H1 (cell line): ENCODE results near the gene POLE4. TPM values are rescaled to one million over a fixed set of nuclear protein-coding genes. Genes with fewer than 3 reads are reported as not detected.

Experiments
- GTF2F1 ChIP-seq: IDR thresholded peaks from 2 replicates; pipeline ENCODE4 v1.6.1; 2012; ENCODE audit warnings: low read depth, low read length, improper control_type of control experiment, borderline replicate concordance
- KDM5A ChIP-seq: fragments of 200-600 bp; IDR thresholded peaks from 2 replicates; pipeline ENCODE4 v1.7.1; 2012; ENCODE audit warnings: mild to moderate bottlenecking, low read length, inconsistent platforms, mixed read lengths
- NRF1 ChIP-seq: IDR thresholded peaks from 2 replicates; pipeline ENCODE4 v1.6.1; 2011; ENCODE audit warnings: mild to moderate bottlenecking, low read depth, low read length, improper control_type of control experiment
- RBBP5 ChIP-seq: IDR thresholded peaks from 2 replicates; pipeline ENCODE4 v1.7.1; 2012; ENCODE audit warnings: low read depth, mild to moderate bottlenecking, inconsistent platforms, low read length, moderate library complexity, borderline replicate concordance
- RXRA ChIP-seq: IDR thresholded peaks from 2 replicates; pipeline ENCODE4 v1.6.1; 2011; ENCODE audit warnings: low read depth, mild to moderate bottlenecking, low read length, moderate library complexity; ENCODE audit not compliant: insufficient read depth
- SP2 ChIP-seq: IDR thresholded peaks from 2 replicates; pipeline ENCODE4 v1.6.1; 2012; ENCODE audit warnings: mild to moderate bottlenecking, low read length, inconsistent platforms
- YY1 ChIP-seq: IDR thresholded peaks from 2 replicates; pipeline ENCODE4 v1.6.1; 2011; ENCODE audit warnings: low read depth, mild to moderate bottlenecking, low read length
- polyA plus RNA-seq, 7 experiments: library from polyadenylated mRNA; depleted of rRNA in 3 of 7; stranded (reverse) in 5 of 7; unstranded in 2 of 7; fragments of >200 nt in 5 of 7; fragments of 200-250 nt in 2 of 7; gene quantifications; 1 replicate in 5 of 7; 2 replicates in 1 of 7; 4 replicates in 1 of 7; pipeline versions ENCODE4 v1.2.1 to v1.2.3, GENCODE V29; 2011 to 2013; ENCODE audit warnings: missing spikeins in 2 of 7, mixed read lengths in 2 of 7
- total RNA-seq: library from RNA; stranded (reverse); fragmentation: NEBNext Ultra II Directional; extraction: Animal tissue kit (Norgen Biotek cat#: 25700); gene quantifications from 2 replicates; pipeline ENCODE4 v1.2.1, GENCODE V29; 2021

The POLE4 gene
- total and polyA plus RNA-seq, 2 of the 8 experiments (the other 6 are each of a cell fraction or from before 2014, with no cell fraction given): 16.7 to 44.7 TPM

DNA sequence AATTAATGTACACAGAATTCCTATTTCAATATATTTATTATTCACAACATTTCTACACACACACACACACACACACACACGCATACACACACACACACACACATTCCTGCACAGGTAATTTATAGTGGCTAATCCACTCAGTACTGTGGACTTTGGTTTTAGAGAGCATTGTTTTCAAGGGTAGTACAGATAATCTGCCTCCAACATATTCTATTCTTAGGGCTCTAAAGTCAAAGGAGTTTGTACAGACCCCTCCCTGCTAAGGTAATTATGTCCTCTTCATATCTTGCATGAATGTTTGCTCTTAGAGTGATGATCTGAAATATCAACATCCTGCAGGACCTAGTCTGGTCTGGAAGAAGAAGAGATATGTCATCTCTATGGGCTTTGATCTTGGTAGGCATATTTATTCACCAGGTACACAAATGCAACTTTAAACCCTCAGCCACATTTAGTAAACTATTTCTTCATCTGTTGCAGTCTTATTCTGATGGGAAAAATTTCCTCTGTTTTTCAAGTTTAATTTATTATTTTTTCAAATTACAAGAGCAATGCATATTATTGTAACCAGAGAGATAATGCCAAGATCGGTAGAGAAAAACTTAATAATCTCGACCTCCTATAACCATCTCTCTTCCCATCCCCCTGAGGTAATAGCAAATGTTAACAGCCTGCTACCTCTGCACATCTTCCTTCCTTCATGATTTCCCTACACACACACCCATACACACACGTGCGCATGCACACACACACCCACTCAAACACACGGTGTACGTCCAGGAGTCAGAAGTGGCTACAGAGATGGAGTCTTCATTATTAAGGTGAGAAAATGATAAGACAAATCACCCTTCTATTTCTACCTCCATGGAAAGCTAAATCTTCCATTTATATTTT is 18.3 kb upstream of the POLE4 start (continued):
- TF ChIP-seq SP2 (no peak), YY1 (no peak), KDM5A (no peak), GTF2F1 (no peak), RXRA (no peak), RBBP5 (no peak), NRF1 (no peak)
